Stomach (tissue), 4 donors: ENCODE measurements around the gene MYBPC1.

ENCODE experiments used
- EP300 ChIP-seq: sonication (generic); formaldehyde crosslinking; IDR thresholded peaks from one replicate; pipeline ENCODE4 v1.6.1; 2017; ENCODE audit warnings: antibody characterized with exemption
- POLR2A ChIP-seq, 4 donors: fragments of 450-650 bp; IDR thresholded peaks; one replicate each; pipeline ENCODE4 v1.6.1; 2016; ENCODE audit warnings: antibody characterized with exemption in 4 of 4, control low read depth in 2 of 4, mild to moderate bottlenecking in 1 of 4, moderate library complexity in 1 of 4
- POLR2AphosphoS5 ChIP-seq, 3 donors: sonication (generic); formaldehyde crosslinking; IDR thresholded peaks; one replicate each; pipeline ENCODE4 v1.6.1; 2016; ENCODE audit warnings: antibody characterized with exemption in 3 of 3
- TF ChIP-seq, protein P1 (sequence below), 7 experiments: fragments of 450-650 bp in 4 of 7; fragments of 200-600 bp in 3 of 7; sonication (generic) in 3 of 7; IDR thresholded peaks; one replicate each; pipeline ENCODE4 v1.5.1; 2016 to 2019; ENCODE audit warnings: antibody characterized with exemption in 7 of 7, control low read depth in 2 of 7, mild to moderate bottlenecking in 1 of 7

DNA sequence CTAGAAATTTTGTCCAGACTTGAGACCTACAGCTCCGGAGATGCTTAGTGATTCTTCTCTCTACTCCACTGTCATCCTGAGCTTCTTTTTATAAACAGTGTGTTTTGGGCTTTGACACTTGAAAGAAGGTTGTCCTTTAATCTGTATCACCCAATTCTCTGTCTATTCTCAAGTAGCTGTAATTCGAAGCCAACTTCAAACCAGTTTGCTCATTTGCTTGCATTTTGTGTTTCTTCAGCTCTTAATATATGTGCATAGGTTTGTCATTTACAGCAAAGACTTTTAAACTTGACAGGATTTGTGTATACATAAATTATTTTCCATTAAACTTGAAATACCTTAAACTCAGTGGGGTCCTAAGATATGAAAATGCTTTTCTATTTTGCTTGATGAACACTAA lies 16.4 kb upstream of the MYBPC1 start:
- TF ChIP-seq, protein P1, sequence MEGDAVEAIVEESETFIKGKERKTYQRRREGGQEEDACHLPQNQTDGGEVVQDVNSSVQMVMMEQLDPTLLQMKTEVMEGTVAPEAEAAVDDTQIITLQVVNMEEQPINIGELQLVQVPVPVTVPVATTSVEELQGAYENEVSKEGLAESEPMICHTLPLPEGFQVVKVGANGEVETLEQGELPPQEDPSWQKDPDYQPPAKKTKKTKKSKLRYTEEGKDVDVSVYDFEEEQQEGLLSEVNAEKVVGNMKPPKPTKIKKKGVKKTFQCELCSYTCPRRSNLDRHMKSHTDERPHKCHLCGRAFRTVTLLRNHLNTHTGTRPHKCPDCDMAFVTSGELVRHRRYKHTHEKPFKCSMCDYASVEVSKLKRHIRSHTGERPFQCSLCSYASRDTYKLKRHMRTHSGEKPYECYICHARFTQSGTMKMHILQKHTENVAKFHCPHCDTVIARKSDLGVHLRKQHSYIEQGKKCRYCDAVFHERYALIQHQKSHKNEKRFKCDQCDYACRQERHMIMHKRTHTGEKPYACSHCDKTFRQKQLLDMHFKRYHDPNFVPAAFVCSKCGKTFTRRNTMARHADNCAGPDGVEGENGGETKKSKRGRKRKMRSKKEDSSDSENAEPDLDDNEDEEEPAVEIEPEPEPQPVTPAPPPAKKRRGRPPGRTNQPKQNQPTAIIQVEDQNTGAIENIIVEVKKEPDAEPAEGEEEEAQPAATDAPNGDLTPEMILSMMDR (IDR thresholded peaks at IDR 0.05), result no peak
- TF ChIP-seq EP300, result no peak
- no peak for TF ChIP-seq POLR2A (IDR thresholded peaks at IDR 0.05)
- TF ChIP-seq POLR2AphosphoS5 (IDR thresholded peaks at IDR 0.05), result no peak
